HEK293 (cell line): ENCODE results near the gene BMF.

Experiments
- BCL11B ChIP-seq: fragments of 450-650 bp; formaldehyde crosslinking; IDR thresholded peaks from 2 replicates; pipeline ENCODE4 v1.5.1; 2016; ENCODE audit warnings: low read depth, missing biosample characterization, missing genetic modification characterization
- KLF8 ChIP-seq: fragments of 450-650 bp; formaldehyde crosslinking; IDR thresholded peaks from 2 replicates; pipeline ENCODE4 v1.5.1; 2016; ENCODE audit warnings: missing biosample characterization, missing genetic modification characterization
- MZF1 ChIP-seq: fragments of 450-650 bp; formaldehyde crosslinking; IDR thresholded peaks from 2 replicates; pipeline ENCODE4 v1.5.1; 2017; ENCODE audit warnings: missing biosample characterization, missing genetic modification characterization, borderline replicate concordance
- SP2 ChIP-seq: fragments of 450-650 bp; formaldehyde crosslinking; IDR thresholded peaks from 2 replicates; pipeline ENCODE4 v1.5.1; 2016; ENCODE audit warnings: missing biosample characterization, missing genetic modification characterization
- SP3 ChIP-seq: fragments of 450-650 bp; formaldehyde crosslinking; IDR thresholded peaks from 2 replicates; pipeline ENCODE4 v1.5.1; 2016; ENCODE audit warnings: missing biosample characterization, missing genetic modification characterization
- ZBTB17 ChIP-seq: fragments of 450-650 bp; formaldehyde crosslinking; IDR thresholded peaks from 2 replicates; pipeline ENCODE4 v1.5.1; 2016; ENCODE audit warnings: missing biosample characterization, missing genetic modification characterization
- ZNF169 ChIP-seq: fragments of 450-650 bp; formaldehyde crosslinking; IDR thresholded peaks from 2 replicates; pipeline ENCODE4 v1.5.1; 2016; ENCODE audit warnings: missing biosample characterization, missing genetic modification characterization
- ZNF214 ChIP-seq: fragments of 450-650 bp; formaldehyde crosslinking; IDR thresholded peaks from 2 replicates; pipeline ENCODE4 v1.5.1; 2017; ENCODE audit warnings: missing biosample characterization, mild to moderate bottlenecking, missing genetic modification characterization, borderline replicate concordance
- ZNF335 ChIP-seq: fragments of 450-650 bp; formaldehyde crosslinking; conservative IDR thresholded peaks from 2 replicates; pipeline ENCODE4 v1.5.1; 2016; ENCODE audit warnings: missing biosample characterization, missing genetic modification characterization
- ZNF394 ChIP-seq: fragments of 450-650 bp; formaldehyde crosslinking; IDR thresholded peaks from 2 replicates; pipeline ENCODE4 v1.5.1; 2016; ENCODE audit warnings: missing biosample characterization, missing genetic modification characterization, mild to moderate bottlenecking, moderate library complexity, borderline replicate concordance
- ZNF629 ChIP-seq: fragments of 450-650 bp; formaldehyde crosslinking; IDR thresholded peaks from 2 replicates; pipeline ENCODE4 v1.5.1; 2017; ENCODE audit warnings: missing biosample characterization, missing genetic modification characterization
- ZNF701 ChIP-seq: fragments of 450-650 bp; formaldehyde crosslinking; IDR thresholded peaks from 2 replicates; pipeline ENCODE4 v1.5.1; 2016; ENCODE audit warnings: missing biosample characterization, missing genetic modification characterization
- TF ChIP-seq, protein P1 (sequence below): fragments of 450-650 bp; formaldehyde crosslinking; conservative IDR thresholded peaks from 2 replicates; pipeline ENCODE4 v1.5.1; 2016; ENCODE audit warnings: low read depth, missing biosample characterization, missing genetic modification characterization
- TF ChIP-seq, protein P2 (sequence below): fragments of 450-650 bp; formaldehyde crosslinking; IDR thresholded peaks from 2 replicates; pipeline ENCODE4 v1.5.1; 2016; ENCODE audit warnings: missing biosample characterization, missing genetic modification characterization
- TF ChIP-seq, protein P3 (sequence below): fragments of 450-650 bp; formaldehyde crosslinking; optimal IDR thresholded peaks from 2 replicates; pipeline ENCODE3; 2016; ENCODE audit warnings: missing biosample characterization, mild to moderate bottlenecking, missing genetic modification characterization
- TF ChIP-seq, protein P4 (sequence below): fragments of 450-650 bp; formaldehyde crosslinking; IDR thresholded peaks from 2 replicates; pipeline ENCODE4; 2016; ENCODE audit warnings: missing biosample characterization, missing genetic modification characterization
- TF ChIP-seq, protein P5 (sequence below): fragments of 450-650 bp; formaldehyde crosslinking; IDR thresholded peaks from 2 replicates; pipeline ENCODE4 v1.5.1; 2016; ENCODE audit warnings: missing biosample characterization, missing genetic modification characterization

Gene BMF

DNA sequence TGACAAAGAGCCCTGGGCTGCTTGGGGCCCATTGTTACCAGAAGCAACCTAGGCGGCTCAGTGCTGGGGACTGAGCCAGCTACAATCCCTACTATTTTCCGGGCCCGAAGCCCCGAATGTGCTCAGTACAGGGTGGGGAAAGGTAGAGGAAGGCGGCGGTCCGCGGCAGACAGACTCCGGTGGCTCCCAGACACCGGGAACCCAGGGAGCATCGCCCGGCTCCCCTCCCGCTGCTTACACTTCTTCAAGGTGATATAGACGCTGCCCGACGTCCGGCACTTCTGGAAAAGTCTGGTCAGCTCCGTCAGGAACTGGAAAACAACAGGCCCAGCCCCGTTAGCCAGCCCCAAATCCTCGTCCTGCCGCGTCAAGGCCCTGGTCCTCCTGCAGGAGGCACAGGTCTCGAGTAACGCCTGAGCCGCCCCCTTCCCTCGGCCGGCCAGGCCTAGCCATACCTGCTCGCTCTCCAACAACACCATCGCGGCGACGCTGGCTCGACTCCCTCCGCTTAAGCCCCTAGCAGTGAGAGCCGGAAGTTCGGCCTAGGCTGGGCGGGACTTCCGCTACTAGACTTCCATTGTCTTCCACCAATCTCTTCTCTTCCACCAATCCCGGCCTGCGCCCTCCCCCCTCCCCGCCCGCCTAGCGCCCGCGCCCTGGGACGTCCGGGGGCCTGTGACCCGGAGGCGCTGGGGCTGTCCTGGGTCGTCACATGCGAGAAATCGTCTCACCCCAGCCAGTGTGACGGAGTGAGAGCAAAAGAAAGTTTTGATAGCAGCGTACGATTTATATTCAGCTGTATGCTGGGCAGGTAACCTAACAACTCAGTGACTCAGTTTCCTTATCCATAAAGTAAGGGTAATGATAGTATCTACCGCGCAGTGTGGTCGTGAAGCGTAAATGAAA is 69.8 kb downstream of the BMF start, which contains the start of gene SRP14 (continued):
- TF ChIP-seq, protein P1, sequence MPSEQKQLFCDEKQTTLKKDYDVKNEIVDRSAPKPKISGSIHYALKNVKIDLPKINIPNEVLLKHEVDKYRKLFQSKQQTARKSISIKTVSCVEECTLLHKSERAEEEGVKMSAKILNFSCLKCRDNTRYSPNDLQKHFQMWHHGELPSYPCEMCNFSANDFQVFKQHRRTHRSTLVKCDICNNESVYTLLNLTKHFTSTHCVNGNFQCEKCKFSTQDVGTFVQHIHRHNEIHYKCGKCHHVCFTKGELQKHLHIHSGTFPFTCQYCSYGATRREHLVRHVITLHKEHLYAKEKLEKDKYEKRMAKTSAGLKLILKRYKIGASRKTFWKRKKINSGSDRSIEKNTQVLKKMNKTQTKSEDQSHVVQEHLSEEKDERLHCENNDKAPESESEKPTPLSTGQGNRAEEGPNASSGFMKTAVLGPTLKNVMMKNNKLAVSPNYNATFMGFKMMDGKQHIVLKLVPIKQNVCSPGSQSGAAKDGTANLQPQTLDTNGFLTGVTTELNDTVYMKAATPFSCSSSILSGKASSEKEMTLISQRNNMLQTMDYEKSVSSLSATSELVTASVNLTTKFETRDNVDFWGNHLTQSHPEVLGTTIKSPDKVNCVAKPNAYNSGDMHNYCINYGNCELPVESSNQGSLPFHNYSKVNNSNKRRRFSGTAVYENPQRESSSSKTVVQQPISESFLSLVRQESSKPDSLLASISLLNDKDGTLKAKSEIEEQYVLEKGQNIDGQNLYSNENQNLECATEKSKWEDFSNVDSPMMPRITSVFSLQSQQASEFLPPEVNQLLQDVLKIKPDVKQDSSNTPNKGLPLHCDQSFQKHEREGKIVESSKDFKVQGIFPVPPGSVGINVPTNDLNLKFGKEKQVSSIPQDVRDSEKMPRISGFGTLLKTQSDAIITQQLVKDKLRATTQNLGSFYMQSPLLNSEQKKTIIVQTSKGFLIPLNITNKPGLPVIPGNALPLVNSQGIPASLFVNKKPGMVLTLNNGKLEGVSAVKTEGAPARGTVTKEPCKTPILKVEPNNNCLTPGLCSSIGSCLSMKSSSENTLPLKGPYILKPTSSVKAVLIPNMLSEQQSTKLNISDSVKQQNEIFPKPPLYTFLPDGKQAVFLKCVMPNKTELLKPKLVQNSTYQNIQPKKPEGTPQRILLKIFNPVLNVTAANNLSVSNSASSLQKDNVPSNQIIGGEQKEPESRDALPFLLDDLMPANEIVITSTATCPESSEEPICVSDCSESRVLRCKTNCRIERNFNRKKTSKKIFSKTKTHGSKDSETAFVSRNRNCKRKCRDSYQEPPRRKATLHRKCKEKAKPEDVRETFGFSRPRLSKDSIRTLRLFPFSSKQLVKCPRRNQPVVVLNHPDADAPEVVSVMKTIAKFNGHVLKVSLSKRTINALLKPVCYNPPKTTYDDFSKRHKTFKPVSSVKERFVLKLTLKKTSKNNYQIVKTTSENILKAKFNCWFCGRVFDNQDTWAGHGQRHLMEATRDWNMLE (tag by site-specific recombination) = 0 out of 2 replicates have a peak, but pooled peaks have one; percentile 54
- TF ChIP-seq, protein P2, sequence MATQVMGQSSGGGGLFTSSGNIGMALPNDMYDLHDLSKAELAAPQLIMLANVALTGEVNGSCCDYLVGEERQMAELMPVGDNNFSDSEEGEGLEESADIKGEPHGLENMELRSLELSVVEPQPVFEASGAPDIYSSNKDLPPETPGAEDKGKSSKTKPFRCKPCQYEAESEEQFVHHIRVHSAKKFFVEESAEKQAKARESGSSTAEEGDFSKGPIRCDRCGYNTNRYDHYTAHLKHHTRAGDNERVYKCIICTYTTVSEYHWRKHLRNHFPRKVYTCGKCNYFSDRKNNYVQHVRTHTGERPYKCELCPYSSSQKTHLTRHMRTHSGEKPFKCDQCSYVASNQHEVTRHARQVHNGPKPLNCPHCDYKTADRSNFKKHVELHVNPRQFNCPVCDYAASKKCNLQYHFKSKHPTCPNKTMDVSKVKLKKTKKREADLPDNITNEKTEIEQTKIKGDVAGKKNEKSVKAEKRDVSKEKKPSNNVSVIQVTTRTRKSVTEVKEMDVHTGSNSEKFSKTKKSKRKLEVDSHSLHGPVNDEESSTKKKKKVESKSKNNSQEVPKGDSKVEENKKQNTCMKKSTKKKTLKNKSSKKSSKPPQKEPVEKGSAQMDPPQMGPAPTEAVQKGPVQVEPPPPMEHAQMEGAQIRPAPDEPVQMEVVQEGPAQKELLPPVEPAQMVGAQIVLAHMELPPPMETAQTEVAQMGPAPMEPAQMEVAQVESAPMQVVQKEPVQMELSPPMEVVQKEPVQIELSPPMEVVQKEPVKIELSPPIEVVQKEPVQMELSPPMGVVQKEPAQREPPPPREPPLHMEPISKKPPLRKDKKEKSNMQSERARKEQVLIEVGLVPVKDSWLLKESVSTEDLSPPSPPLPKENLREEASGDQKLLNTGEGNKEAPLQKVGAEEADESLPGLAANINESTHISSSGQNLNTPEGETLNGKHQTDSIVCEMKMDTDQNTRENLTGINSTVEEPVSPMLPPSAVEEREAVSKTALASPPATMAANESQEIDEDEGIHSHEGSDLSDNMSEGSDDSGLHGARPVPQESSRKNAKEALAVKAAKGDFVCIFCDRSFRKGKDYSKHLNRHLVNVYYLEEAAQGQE (tag by site-specific recombination) = peak; percentile 44; the same call in 1 of the 2 replicates
- TF ChIP-seq BCL11B (tag by site-specific recombination) (peak; percentile 78; the same call in 1 of the 2 replicates), ZNF629 (peak; percentile 46), ZNF214 (tag by site-specific recombination) (no peak), ZNF335 (peak; percentile 87), ZNF701 (tag by site-specific recombination) (no peak), SP3 (tag by site-specific recombination) (peak; percentile 80), SP2 (tag by site-specific recombination) (peak; percentile 94), ZNF394 (tag by site-specific recombination) (no peak), ZNF169 (no peak), ZBTB17 (peak; percentile 90), KLF8 (no peak), MZF1 (tag by site-specific recombination) (peak; percentile 63; the same call in 1 of the 2 replicates)
- TF ChIP-seq, protein P3, sequence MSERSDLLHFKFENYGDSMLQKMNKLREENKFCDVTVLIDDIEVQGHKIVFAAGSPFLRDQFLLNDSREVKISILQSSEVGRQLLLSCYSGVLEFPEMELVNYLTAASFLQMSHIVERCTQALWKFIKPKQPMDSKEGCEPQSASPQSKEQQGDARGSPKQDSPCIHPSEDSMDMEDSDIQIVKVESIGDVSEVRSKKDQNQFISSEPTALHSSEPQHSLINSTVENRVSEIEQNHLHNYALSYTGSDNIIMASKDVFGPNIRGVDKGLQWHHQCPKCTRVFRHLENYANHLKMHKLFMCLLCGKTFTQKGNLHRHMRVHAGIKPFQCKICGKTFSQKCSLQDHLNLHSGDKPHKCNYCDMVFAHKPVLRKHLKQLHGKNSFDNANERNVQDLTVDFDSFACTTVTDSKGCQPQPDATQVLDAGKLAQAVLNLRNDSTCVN = peak; percentile 44
- TF ChIP-seq, protein P4, sequence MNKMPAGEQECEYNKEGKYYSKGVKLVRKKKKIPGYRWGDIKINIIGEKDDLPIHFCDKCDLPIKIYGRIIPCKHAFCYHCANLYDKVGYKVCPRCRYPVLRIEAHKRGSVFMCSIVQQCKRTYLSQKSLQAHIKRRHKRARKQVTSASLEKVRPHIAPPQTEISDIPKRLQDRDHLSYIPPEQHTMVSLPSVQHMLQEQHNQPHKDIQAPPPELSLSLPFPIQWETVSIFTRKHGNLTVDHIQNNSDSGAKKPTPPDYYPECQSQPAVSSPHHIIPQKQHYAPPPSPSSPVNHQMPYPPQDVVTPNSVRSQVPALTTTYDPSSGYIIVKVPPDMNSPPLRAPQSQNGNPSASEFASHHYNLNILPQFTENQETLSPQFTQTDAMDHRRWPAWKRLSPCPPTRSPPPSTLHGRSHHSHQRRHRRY (tag by site-specific recombination) = no peak
- TF ChIP-seq, protein P5, sequence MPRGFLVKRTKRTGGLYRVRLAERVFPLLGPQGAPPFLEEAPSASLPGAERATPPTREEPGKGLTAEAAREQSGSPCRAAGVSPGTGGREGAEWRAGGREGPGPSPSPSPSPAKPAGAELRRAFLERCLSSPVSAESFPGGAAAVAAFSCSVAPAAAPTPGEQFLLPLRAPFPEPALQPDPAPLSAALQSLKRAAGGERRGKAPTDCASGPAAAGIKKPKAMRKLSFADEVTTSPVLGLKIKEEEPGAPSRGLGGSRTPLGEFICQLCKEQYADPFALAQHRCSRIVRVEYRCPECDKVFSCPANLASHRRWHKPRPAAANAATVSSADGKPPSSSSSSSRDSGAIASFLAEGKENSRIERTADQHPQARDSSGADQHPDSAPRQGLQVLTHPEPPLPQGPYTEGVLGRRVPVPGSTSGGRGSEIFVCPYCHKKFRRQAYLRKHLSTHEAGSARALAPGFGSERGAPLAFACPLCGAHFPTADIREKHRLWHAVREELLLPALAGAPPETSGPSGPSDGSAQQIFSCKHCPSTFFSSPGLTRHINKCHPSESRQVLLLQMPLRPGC (tag by site-specific recombination) = 0 out of 2 replicates have a peak, but pooled peaks have one; percentile 10
- TF ChIP-seq, all 188 proteins: peak for 29
